ENCODE measurements around the gene GALP.

GRCh38 chr19:56218961-56219360, 43.2 kb downstream of the GALP start:
- TF ChIP-seq CTCF (IDR thresholded peaks at IDR 0.05 in 8 of 11, conservative IDR thresholded peaks at IDR 0.05 in 3 of 11) (no peak), POLR2AphosphoS5 (IDR thresholded peaks at IDR 0.05) (no peak)

Data from spleen (tissue), 7 donors.